PC-3 (cell line): ENCODE data around the gene TRIB2.

Experiments used
- EZH2 ChIP-seq: fragments of 300-600 bp; sonication (generic); IDR thresholded peaks from one replicate; pipeline ENCODE4 v1.6.1; 2017; ENCODE audit warnings: antibody characterized with exemption, mild to moderate bottlenecking, low read length; ENCODE audit not compliant: unreplicated experiment
- EZH2phosphoT487 ChIP-seq: fragments of 300-600 bp; sonication (generic); IDR thresholded peaks from 2 replicates; pipeline ENCODE4 v1.6.1; 2018; ENCODE audit warnings: mild to moderate bottlenecking, antibody characterized with exemption, low read length, borderline replicate concordance
- TF ChIP-seq, protein P1 (sequence below): fragments of 300-600 bp; sonication (generic); conservative IDR thresholded peaks from 2 replicates; pipeline ENCODE4 v1.5.1; 2017; ENCODE audit warnings: antibody characterized with exemption, low read depth, mild to moderate bottlenecking, low read length

DNA sequence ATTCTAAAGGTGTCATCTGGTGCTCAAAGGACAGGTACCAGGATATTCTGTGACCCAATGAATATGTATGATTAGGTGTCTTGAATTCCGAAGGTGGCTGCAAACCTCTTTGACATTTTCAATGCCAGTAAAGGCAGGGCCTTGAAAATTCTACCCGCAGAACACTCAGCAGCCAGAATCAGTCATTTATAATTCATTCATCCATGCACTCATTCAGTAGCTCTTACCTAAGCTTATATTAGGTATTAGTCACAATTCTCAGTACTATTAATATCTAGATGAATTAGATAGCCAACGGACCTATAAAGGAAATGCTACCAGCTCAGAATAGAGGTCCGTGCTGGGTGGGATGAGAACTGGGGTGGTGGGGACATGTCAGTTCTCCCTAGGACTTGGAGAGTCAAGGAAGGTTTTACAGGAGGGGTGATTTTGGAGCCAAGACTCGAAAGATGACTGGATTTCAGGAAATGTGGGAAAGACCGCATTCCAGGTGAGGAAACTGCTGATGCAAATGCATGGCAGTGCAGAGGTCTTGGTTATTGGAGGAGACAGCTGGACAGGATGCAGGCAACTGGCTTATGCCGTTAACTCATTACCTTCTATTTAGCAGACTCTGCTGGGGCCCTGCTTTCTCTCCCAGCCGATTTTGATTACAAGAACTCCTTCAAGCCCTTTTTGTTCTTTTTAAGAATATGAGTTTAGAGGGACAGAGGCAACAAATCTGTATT lies 7.2 kb downstream of the TRIB2 start:
- TF ChIP-seq EZH2 = no peak
- TF ChIP-seq, protein P1, sequence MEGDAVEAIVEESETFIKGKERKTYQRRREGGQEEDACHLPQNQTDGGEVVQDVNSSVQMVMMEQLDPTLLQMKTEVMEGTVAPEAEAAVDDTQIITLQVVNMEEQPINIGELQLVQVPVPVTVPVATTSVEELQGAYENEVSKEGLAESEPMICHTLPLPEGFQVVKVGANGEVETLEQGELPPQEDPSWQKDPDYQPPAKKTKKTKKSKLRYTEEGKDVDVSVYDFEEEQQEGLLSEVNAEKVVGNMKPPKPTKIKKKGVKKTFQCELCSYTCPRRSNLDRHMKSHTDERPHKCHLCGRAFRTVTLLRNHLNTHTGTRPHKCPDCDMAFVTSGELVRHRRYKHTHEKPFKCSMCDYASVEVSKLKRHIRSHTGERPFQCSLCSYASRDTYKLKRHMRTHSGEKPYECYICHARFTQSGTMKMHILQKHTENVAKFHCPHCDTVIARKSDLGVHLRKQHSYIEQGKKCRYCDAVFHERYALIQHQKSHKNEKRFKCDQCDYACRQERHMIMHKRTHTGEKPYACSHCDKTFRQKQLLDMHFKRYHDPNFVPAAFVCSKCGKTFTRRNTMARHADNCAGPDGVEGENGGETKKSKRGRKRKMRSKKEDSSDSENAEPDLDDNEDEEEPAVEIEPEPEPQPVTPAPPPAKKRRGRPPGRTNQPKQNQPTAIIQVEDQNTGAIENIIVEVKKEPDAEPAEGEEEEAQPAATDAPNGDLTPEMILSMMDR = no peak
- TF ChIP-seq EZH2phosphoT487 = no peak
